Measurements from ENCODE around the gene TIAL1.
"Not testable (repeated sequence)": the region's sequence is repeated elsewhere in the genome, so short reads cannot be mapped to it uniquely, and the experiment has no call there.

The TIAL1 gene

GRCh38 chr10:119611433-119611832 is 14.7 kb upstream of the TIAL1 start:
- no peak for DNase-seq

DNA sequence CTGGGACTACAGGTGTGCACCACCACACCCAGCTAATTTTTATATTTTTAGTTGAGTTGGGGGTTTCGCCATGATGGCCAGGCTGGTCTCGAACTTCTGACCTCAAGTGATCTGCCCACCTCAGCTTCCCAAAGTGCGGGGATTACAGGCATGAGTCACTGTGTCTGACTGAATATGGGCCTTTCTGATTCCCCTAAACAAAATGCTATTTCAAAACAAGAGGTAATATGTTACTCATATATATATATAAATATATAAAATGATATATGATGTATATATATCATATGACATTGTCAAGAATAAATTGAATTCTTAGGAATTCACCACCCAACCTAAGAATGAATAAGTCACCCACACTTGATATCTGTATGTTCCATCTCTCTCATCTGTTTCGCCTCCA is 12.8 kb upstream of the TIAL1 start:
- DNase-seq: no peak

GRCh38 chr10:119608316-119609155 is 11.8 kb upstream of the TIAL1 start:
- DNase-seq: no peak

DNA sequence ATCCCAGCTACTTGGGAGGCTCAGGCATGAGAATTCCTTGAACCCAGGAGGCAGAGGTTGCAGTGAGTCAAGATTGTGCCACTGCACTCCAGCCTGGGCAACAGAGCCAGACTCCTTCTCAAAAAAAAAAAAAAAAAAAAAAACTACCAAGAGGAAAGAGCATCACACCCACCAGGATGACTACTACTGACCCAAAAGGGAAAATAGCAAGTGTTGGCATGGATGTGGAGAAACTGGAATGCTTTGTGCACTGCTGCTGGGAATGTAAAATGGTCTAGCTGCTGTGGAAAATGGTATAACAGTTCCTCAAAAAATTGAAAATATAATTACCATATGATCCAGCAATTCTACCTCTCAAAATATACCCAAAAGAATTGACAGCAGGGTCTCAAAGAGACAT is 7.7 kb upstream of the TIAL1 start:
- DNase-seq: no peak

DNA sequence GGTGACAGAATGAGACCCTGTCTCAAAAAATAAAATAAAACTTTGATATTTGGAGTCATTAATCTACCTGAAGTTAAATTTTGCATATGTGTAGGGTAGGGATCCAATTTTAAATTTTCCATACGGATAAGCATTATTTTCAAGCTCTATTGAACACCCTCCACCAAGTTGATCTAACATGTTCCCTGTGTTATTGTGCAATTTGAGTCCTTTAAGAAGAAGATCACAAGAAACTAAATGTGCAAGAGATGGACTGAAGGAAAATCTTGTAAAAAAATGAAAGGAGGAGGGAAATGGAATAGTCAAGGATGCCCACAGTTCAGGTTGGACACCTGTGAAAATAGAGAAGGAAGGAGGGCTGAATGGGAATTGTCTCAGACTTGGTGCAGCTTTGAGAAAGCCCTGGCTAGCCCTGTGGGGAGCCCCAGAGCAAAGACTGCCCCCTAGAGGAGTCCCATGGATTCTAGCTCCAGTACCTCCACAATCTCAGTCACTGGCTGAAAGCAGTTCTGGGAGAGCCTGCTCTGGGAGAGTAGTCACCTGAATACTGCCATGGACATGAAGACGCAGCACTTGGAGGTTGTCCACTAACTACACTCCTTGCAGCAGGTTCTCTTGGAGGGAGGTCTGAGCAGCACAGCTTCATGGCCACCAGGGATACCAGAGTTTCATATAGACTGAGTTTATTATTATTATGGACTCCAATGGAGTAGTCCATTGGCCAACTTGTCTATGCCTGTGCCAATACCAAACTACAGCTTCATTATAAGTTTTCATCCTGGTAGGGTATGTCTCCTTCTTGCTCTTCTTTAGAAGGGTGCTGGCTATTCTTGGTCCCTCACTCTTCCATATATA is 5.7 kb upstream of the TIAL1 start:
- no peak for DNase-seq

- no peak for DNase-seq
Observed at GRCh38 chr10:119598397-119598796, 1.6 kb upstream of the TIAL1 start.

- no peak for DNase-seq
Observed at GRCh38 chr10:119597405-119598186, 832 bp upstream of the TIAL1 start.

- DNase-seq: no peak
Observed at GRCh38 chr10:119595676-119596515, 868 bp downstream of the TIAL1 start.

- DNase-seq: no peak
Observed at GRCh38 chr10:119595134-119595675, 1.6 kb downstream of the TIAL1 start.

GRCh38 chr10:119588071-119588470 is 8.7 kb downstream of the TIAL1 start:
- no peak for DNase-seq

DNA sequence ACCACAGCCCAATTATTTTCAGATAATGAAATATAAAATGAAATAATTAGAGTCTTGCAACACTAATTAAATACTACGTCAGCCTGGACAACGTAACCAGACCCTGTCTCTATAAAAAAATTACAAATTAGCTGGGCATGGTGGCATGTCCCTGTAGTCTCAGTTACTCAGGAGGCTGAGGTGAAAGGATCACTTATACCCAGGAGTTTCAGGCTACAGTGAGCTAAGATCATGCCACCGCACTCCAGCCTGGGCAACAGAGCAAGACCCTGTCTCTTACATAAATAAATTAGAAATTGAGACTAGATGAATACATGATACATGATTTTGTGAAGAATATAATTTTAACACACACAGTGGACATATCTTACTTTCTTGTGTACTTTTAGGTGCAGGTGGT is 18.4 kb downstream of the TIAL1 start:
- DNase-seq: no peak

- no peak for DNase-seq
Observed at GRCh38 chr10:119575991-119576390, 20.8 kb downstream of the TIAL1 start.

DNA sequence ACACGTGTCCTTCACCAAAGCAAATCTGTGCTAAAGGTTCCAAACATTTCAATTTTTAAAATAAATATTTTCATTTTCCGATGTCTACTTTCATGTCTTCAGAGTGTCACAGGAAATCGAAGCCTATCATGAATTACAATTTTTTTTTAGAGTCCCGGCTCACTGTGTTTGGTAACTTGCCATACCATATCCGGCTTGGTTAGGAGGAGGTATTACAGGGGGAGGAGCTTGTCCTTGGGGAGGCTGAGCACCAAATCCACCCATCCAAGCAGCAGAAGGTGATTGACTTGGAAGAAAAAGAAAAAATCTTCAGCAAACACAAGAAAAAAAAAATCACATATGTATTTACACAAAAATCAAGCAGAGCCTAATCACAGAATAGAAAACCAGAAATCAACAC is 21.3 kb downstream of the TIAL1 start:
- DNase-seq: no peak

DNA sequence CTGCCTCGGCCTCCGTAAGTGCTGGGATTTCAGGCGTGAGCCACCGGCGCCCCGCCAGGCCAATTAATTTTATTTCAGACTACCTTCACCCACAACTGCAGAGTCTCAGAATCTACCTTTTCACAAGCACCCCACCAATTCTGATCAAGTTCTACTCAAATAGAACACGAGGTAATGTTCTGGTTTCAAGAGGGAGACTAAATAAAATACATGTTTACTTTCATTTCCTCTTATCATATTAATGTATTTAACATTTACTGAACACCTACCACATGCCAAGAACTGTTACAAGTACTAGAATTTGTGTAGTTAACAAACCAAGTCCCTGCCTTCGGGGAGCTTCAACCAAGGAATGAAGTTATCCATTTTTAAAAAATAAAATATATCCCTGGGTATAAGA is 28.8 kb downstream of the TIAL1 start:
- no peak for DNase-seq

DNA sequence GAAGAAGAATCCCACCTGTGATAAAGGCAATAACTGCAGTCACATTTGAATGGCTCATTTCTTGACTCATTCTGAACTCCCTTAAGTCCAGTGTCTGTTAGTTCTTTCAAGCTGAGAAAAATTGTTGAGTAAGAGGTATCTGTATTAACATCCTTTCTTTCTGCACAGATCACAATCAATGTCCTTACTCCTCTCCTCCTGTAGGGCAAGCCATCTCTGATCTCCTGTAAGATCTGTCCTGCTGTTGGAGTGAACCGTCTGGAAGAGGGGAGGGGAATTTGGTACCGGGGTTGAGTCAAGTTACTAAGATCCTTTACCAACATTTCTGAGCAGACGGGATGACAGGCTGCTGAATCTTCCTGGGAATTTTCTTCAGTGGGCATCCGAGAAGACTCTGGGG is 34.7 kb downstream of the TIAL1 start:
- no peak for DNase-seq

- not testable (repeated sequence) for DNase-seq
Observed at GRCh38 chr10:119559511-119559910, 37.3 kb downstream of the TIAL1 start.

DNA sequence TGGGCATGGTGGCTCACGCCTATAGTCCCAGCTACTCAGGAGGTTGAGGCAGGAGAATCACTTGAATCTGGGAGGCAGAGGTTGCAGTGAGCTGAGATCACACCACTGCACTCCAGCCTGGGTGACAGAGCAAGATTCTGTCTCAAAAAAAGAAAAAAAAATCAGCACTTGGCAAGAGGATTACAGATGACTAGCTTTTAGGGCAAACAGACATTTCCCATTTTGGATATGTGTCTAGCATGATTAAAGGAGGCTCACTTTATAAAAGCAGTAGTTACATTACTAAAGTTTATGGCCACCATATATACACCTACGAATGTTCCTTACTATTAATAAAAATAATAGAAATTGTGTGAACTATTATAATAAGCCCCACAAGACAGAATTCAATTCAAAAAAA is 40.7 kb downstream of the TIAL1 start:
- not testable (repeated sequence) for DNase-seq

GRCh38 chr10:119555178-119555784 is 41.5 kb downstream of the TIAL1 start:
- DNase-seq: no peak

GRCh38 chr10:119550827-119551226 is 45.9 kb downstream of the TIAL1 start:
- no peak for DNase-seq

DNA sequence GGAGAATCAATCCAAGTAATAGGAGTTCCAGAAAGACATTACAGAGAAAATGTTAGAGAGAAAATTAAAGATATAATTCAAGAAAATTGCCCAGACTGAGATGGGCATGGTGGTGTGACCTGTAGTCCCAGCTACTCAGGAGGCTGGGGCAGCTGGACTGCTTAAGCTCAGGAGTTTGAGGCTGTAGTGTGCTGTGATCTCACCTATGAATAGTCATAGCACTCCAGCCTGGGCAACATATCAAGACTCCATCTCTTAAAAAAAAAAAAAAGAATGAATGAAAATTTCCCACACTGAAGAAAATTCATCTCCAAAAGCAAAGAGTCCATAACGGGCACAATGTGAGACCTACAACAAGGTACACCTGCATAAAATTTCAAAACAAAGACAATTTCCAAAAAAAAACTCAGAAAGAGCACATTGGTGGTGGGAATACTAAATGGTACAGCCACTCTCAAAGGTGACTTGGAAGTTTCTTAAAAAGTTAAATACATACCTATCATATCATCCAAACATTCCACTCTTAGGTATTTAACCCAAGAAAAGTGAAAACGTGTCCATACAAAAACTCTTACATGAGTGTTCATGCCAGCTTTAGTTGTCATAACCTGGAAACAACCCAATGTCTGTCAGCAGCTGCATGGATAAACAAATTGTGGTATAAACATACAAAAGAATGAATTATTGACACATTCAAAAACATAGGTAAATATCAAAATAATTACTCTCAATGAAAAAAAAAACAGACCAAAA is 47.3 kb downstream of the TIAL1 start:
- no peak for DNase-seq

GRCh38 chr10:119546009-119546408 is 50.8 kb downstream of the TIAL1 start:
- no peak for DNase-seq
